Measurements from ENCODE around the gene KLF9.

- TF ChIP-seq EZH2 (IDR thresholded peaks at IDR 0.05; ENCODE audit: low read length) (no peak), CTCF (optimal IDR thresholded peaks at IDR 0.05 in 1 of 3, IDR thresholded peaks at IDR 0.05 in 1 of 3, conservative IDR thresholded peaks at IDR 0.05 in 1 of 3; ENCODE audit: extremely low read depth in 1 of 3, insufficient read depth in 2 of 3, low read length in 3 of 3) (no peak)
These were observed 26.8 kb downstream of the KLF9 start for GRCh38 chr9:70387663-70388062.

All from keratinocyte (primary cell).